Hindlimb muscle (tissue), 1 donor: ENCODE results near the gene STX7. TPM values are rescaled to one million over a fixed set of nuclear protein-coding genes. Genes with fewer than 3 reads are reported as not detected.

ENCODE experiments used
- DNase-seq: peaks from one replicate; pipeline ENCODE4 v3.0.0-alpha.2; 2013
- polyA plus RNA-seq: library from polyadenylated mRNA; unstranded; fragments of 120-200 nt; gene quantifications from one replicate; pipeline ENCODE4 v1.2.1, GENCODE V29; 2013; ENCODE audit not compliant: insufficient read length

Gene STX7
- polyA plus RNA-seq, 1 donor = 33.4 TPM

GRCh38 chr6:132412656-132413498 lies 100.0 kb downstream of the STX7 start:
- DNase-seq = no peak

- no peak for DNase-seq
Measured at GRCh38 chr6:132411296-132411695, 101.6 kb downstream of the STX7 start.

- DNase-seq = no peak
Measured at GRCh38 chr6:132410830-132411229, 102.1 kb downstream of the STX7 start.

DNA sequence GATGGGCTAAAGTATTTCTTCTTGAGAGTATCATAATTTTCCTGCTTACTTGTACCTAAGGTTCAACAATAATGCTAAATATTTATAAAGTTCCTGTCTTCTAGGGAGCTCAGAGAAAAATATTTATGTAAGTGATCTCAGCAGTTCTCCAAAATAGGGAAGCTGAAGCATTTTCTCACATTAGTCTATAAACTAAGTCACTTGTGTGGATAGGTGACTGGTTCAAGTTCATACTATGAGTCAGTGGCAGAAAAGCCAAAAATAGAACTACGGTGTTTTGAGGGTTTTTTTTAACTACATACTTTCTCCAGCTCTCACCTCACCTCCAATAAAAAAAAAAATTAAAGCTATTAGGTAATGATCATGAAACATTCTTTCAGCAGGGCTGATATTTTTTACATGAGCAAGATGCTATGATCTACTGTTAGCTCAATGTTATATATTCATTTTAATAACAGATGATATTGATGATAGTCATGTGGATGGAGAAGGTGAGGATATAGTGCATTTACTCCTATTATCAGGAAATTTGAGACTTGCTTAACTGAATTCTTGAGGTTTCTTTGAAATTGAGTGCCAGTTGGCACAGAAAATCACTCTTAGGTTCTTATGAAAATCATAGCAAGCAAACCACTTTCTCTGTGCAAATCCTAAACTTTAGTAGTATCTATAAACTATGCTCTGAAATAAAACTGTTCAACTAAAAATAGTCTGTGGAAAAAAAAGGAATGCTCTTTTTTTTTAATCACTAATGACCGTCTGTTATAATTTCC lies 107.6 kb downstream of the STX7 start:
- DNase-seq = no peak

GRCh38 chr6:132404736-132405135 lies 108.2 kb downstream of the STX7 start:
- DNase-seq = no peak

GRCh38 chr6:132404330-132404729 lies 108.6 kb downstream of the STX7 start:
- DNase-seq = no peak

GRCh38 chr6:132401618-132402285 lies 111.2 kb downstream of the STX7 start:
- DNase-seq = no peak

- DNase-seq = peak; percentile 57
Measured at GRCh38 chr6:132400883-132401617, 111.9 kb downstream of the STX7 start, which contains the start of gene MOXD1. MOXD1 (minus strand) TSS chr6:132401475; CDS start chr6:132401426, 49 bp downstream.

DNA sequence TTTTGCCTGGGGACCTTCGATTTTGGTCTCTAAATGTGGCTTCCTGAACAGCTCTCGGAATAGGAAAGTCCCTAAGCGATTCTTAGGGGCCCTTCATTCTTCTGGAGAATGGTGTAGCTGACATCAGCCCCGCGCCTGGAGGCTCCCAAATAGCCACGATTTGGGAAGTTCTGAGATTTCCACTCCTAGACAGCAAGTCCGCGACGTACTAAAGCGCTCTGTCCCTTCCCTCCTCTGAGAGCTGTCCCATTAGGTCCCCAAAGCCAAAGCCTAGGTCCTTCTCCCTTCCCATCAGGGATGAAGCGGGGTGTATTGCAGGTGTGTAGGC lies 112.4 kb downstream of the STX7 start:
- no peak for DNase-seq

DNA sequence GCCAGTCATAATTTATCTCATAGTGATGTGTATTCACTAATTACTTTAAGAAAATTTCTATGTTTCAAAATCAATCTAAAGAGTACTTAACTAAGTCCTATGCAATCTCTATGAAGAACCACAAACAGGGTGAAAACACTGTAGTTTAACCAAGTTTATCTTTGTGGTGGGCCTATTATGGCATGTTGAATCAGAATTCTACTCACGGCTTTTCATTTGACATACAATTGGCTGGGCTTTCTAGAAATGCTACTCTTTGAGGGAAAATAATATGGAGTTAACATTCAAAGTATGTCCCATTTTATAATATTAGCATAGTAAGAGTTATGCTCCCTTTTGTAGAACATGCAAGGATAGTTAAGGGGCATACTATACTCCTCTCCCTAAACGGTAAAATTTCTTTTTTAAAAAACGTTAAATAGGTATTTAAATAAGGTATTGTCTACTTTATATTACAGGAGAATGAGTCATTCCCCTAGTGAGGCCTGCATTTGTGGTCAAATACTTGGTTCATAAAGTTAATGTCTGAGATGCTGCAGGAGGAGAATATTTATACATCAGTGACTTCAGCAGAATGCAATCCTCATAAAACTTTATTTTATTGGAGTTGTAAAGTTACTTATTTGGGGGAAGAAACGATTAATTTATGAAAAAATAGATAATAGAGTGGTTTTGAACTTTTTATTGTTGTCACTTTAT lies 113.4 kb downstream of the STX7 start:
- DNase-seq = no peak

Other genes starting within 250 kb of the STX7 start
- 2.3 TPM for gene MOXD1, start 111.6 kb downstream of the STX7 start, polyA plus RNA-seq
- gene TAAR9, start 25.2 kb upstream of the STX7 start, polyA plus RNA-seq = not detected
- not detected for gene TAAR8, start 39.6 kb upstream of the STX7 start, polyA plus RNA-seq
- gene TAAR6, start 57.2 kb upstream of the STX7 start, polyA plus RNA-seq = not detected
- not detected for gene TAAR5, start 76.6 kb upstream of the STX7 start, polyA plus RNA-seq
- gene TAAR2, start 111.2 kb upstream of the STX7 start, polyA plus RNA-seq = not detected
- gene TAAR1, start 146.1 kb upstream of the STX7 start, polyA plus RNA-seq = not detected
- 0.14 TPM for gene VNN1, start 200.9 kb upstream of the STX7 start, polyA plus RNA-seq
- 1.4 TPM for gene VNN2, start 244.8 kb upstream of the STX7 start, polyA plus RNA-seq